Measurements from ENCODE around the gene SLC34A1. TPM values are rescaled to one million over a fixed set of nuclear protein-coding genes. Genes with fewer than 3 reads are reported as not detected.
"Not testable (repeated sequence)": the region's sequence is repeated elsewhere in the genome, so short reads cannot be mapped to it uniquely, and the experiment has no call there.

Gene SLC34A1
- total RNA-seq, 2 experiments from 2014 or later = not detected

- Mint-ChIP-seq H3K4me1 (ENCODE audit: low read depth) (peaks cover 24% of the 10 kb centered on the region), H3K9me3 (no peaks in the 10 kb centered on the region), H3K27ac (no peak overlapping the region), H3K36me3 (ENCODE audit: low read depth) (no peaks in the 10 kb centered on the region), H3K27me3 (ENCODE audit: low read depth) (peaks cover 15% of the 10 kb centered on the region), H3K4me3 (no peak overlapping the region)
- no peak for DNase-seq
- intact Hi-C loops (cut with micrococcal nuclease) = loop anchor here (2.0 kb wide), 1 partner anchor 39 kb away; no protein-coding TSS in a partner anchor
- CTCF ChIA-PET = interaction anchor here (3.9 to 9.9 kb wide), 7 partner anchors 9 to 95 kb away, joined by 21 to 161 read pairs (median 44); partner anchors contain the start of genes GRK6 and PRR7
Observed at GRCh38 chr5:177405805-177406204, 21.6 kb downstream of the SLC34A1 start.

- CTCF ChIA-PET = interaction anchor here (0.7 to 9.9 kb wide), 5 partner anchors 22 to 48 kb away, joined by 3 to 161 read pairs (median 4); partner anchors contain the start of gene PRR7
- Mint-ChIP-seq H3K36me3 (ENCODE audit: low read depth) (no peaks in the 10 kb centered on the region), H3K4me1 (ENCODE audit: low read depth) (peaks cover 25% of the 10 kb centered on the region), H3K4me3 (no peak within 1 kb of the TSS), H3K27ac (no peak within 1 kb of the TSS), H3K27me3 (ENCODE audit: low read depth) (no peaks in the 10 kb centered on the region), H3K9me3 (no peaks in the 10 kb centered on the region)
- intact Hi-C loops (cut with micrococcal nuclease) = no loop called here
- no peak for DNase-seq
Observed at GRCh38 chr5:177409043-177409801, 25.0 kb downstream of the SLC34A1 start, which contains the start of gene F12. TSS of gene F12 (minus strand) at chr5:177409564. CDS start at chr5:177409527, 37 bp downstream.

DNA sequence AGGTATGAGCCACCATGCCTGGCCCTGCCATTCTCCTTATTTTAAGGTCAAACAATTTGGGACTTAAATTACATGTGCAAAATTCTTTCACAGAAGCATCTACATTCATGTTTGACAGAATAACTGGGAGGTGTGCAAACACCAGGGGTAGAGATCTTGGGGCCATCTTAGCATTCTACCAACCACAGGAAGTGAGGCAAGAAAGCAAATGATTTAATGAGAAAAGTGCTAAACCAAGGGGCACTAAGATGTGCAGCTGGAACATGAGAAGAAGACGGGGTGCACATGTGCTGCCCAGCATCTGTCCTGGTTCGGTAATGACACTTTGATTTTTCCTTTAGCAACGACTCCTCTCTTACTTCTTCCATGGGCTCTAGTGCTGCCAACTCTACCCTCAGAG lies 26.3 kb downstream of the SLC34A1 start:
- H3K27ac Mint-ChIP-seq = no peak overlapping the region
- no peaks in the 10 kb centered on the region for H3K36me3 Mint-ChIP-seq (ENCODE audit: low read depth)
- intact Hi-C loops (cut with micrococcal nuclease) = no loop called here
- H3K4me1 Mint-ChIP-seq (ENCODE audit: low read depth) = peaks cover 31% of the 10 kb centered on the region
- CTCF ChIA-PET = interaction anchor here (0.9 to 2.1 kb wide), 2 partner anchors 21 to 91 kb away, joined by 4 to 6 read pairs; no protein-coding TSS in a partner anchor
- no peaks in the 10 kb centered on the region for H3K9me3 Mint-ChIP-seq
- no peak overlapping the region for H3K4me3 Mint-ChIP-seq
- no peak for DNase-seq
- no peaks in the 10 kb centered on the region for H3K27me3 Mint-ChIP-seq (ENCODE audit: low read depth)

DNA sequence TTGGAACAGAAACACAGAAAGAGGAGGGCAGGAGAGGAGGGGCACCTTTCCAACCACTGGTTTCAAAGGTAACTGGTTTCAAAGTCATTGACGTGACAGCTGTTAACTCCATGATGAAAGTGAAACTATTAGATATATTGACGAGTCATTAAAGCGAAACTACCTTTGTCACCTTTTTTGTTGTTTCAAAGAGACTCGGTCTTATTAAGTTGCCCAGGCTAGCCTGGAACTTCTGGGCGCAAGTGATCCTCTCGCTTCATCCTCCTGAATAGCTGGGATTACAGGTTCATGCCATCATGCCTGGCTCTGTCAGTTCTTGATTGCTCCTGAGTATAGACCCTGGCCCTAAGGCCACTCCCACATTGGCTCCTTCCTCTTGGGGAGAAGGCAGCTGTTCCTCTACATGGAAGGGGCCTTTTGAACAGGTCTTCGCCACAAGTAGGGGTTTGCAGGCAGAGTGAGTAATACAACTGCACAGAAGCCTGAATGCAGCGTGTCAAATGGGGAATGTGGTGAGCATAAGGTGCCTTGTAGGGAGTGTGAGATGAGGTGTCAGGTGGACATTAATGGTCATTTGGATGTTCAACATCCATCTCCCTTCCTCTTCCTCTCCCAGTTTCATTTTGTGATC lies 28.5 kb downstream of the SLC34A1 start:
- Mint-ChIP-seq H3K4me1 (ENCODE audit: low read depth) (peaks cover 33% of the 10 kb centered on the region), H3K27ac (no peak overlapping the region), H3K36me3 (ENCODE audit: low read depth) (no peaks in the 10 kb centered on the region), H3K4me3 (no peak overlapping the region), H3K9me3 (no peaks in the 10 kb centered on the region), H3K27me3 (ENCODE audit: low read depth) (no peaks in the 10 kb centered on the region)
- CTCF ChIA-PET = interaction anchor here (0.8 to 0.9 kb wide), 2 partner anchors 8 to 23 kb away, joined by 3 to 5 read pairs; no protein-coding TSS in a partner anchor
- DNase-seq = no peak
- intact Hi-C loops (cut with micrococcal nuclease) = no loop called here

- no peaks in the 10 kb centered on the region for H3K9me3 Mint-ChIP-seq
- no peaks in the 10 kb centered on the region for H3K36me3 Mint-ChIP-seq (ENCODE audit: low read depth)
- CTCF ChIA-PET = interaction anchor here (0.6 to 3.3 kb wide), 8 partner anchors 10 to 105 kb away, joined by 3 to 22 read pairs (median 3); no protein-coding TSS in a partner anchor
- H3K27ac Mint-ChIP-seq = no peak overlapping the region
- intact Hi-C loops (cut with micrococcal nuclease) = no loop called here
- H3K4me3 Mint-ChIP-seq = no peak overlapping the region
- peaks cover 33% of the 10 kb centered on the region for H3K4me1 Mint-ChIP-seq (ENCODE audit: low read depth)
- DNase-seq = no peak
- no peaks in the 10 kb centered on the region for H3K27me3 Mint-ChIP-seq (ENCODE audit: low read depth)
Observed at GRCh38 chr5:177414481-177414880, 30.2 kb downstream of the SLC34A1 start.

GRCh38 chr5:177417081-177417480 lies 32.8 kb downstream of the SLC34A1 start:
- DNase-seq; H3K27me3 Mint-ChIP-seq (ENCODE audit: low read depth); H3K4me3 Mint-ChIP-seq; CTCF ChIA-PET; H3K9me3 Mint-ChIP-seq; H3K36me3 Mint-ChIP-seq (ENCODE audit: low read depth); H3K27ac Mint-ChIP-seq; intact Hi-C loops (cut with micrococcal nuclease): not testable (repeated sequence)
- H3K4me1 Mint-ChIP-seq (ENCODE audit: low read depth) = peaks cover 22% of the 10 kb centered on the region

GRCh38 chr5:177419046-177419445 lies 34.8 kb downstream of the SLC34A1 start:
- H3K4me1 Mint-ChIP-seq (ENCODE audit: low read depth) = peaks cover 11% of the 10 kb centered on the region
- H3K36me3 Mint-ChIP-seq (ENCODE audit: low read depth) = no peaks in the 10 kb centered on the region
- no peak overlapping the region for H3K27ac Mint-ChIP-seq
- CTCF ChIA-PET = interaction anchor here (1.6 kb wide), 1 partner anchor 15 kb away, joined by 5 read pairs; no protein-coding TSS in a partner anchor
- DNase-seq = no peak
- H3K9me3 Mint-ChIP-seq = no peaks in the 10 kb centered on the region
- intact Hi-C loops (cut with micrococcal nuclease) = no loop called here
- H3K27me3 Mint-ChIP-seq (ENCODE audit: low read depth) = no peaks in the 10 kb centered on the region
- no peak overlapping the region for H3K4me3 Mint-ChIP-seq

- CTCF ChIA-PET; H3K27me3 Mint-ChIP-seq (ENCODE audit: low read depth); H3K9me3 Mint-ChIP-seq; H3K36me3 Mint-ChIP-seq (ENCODE audit: low read depth); DNase-seq; H3K4me3 Mint-ChIP-seq; intact Hi-C loops (cut with micrococcal nuclease); H3K4me1 Mint-ChIP-seq (ENCODE audit: low read depth); H3K27ac Mint-ChIP-seq: not testable (repeated sequence)
Observed at GRCh38 chr5:177420472-177420871, 36.2 kb downstream of the SLC34A1 start.

DNA sequence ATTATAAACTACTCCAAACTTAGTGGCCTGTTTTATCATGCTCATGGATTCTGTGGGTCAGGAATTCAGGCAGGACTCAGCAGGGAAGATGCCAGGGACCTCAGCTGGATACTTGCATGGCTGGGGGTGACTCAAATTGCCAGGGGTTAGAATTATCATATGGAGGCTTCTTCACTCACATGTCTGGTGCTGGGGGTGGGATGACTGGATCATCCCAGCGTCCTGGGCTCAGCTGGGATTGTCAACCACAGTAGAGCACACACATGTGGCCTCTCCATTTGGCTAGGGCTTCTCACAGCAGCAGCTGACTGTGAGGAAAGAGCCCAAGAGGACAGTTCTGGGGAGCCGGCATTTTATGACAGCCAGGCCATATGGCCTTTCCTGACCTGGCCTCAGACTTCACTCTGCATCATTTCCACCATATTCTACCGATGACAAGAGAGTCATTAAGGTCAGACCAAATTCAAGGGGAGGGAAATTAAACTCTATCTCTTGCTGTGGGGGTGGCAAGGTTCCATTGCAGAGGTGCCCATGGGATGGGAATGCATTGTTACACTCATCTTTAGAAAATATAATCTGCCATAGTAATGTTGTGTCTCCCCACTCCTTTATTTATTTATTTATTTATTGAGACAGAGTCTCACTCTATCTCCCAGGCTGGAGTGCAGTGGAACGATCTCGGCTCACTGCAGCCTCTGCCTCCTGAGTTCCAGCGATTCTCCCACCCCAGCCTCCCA lies 37.0 kb downstream of the SLC34A1 start:
- H3K27ac Mint-ChIP-seq = no peak overlapping the region
- CTCF ChIA-PET = interaction anchor here (0.6 to 3.4 kb wide), 2 partner anchors 18 to 98 kb away, joined by 3 to 26 read pairs; no protein-coding TSS in a partner anchor
- DNase-seq = no peak
- intact Hi-C loops (cut with micrococcal nuclease) = no loop called here
- no peaks in the 10 kb centered on the region for H3K36me3 Mint-ChIP-seq (ENCODE audit: low read depth)
- no peak overlapping the region for H3K4me3 Mint-ChIP-seq
- no peaks in the 10 kb centered on the region for H3K27me3 Mint-ChIP-seq (ENCODE audit: low read depth)
- H3K4me1 Mint-ChIP-seq (ENCODE audit: low read depth) = peaks cover 6% of the 10 kb centered on the region
- H3K9me3 Mint-ChIP-seq = no peaks in the 10 kb centered on the region

- Mint-ChIP-seq H3K9me3 (no peaks in the 10 kb centered on the region), H3K4me1 (ENCODE audit: low read depth) (peaks cover 10% of the 10 kb centered on the region), H3K27me3 (ENCODE audit: low read depth) (no peaks in the 10 kb centered on the region), H3K36me3 (ENCODE audit: low read depth) (peaks cover 16% of the 10 kb centered on the region), H3K4me3 (no peak overlapping the region), H3K27ac (no peak overlapping the region)
- CTCF ChIA-PET = interaction anchor here (0.9 to 3.6 kb wide), 4 partner anchors 20 to 111 kb away, joined by 3 to 26 read pairs (median 8); no protein-coding TSS in a partner anchor
- no peak for DNase-seq
- intact Hi-C loops (cut with micrococcal nuclease) = no loop called here
Observed at GRCh38 chr5:177423671-177424070, 39.4 kb downstream of the SLC34A1 start.

GRCh38 chr5:177425196-177425800 lies 41.1 kb downstream of the SLC34A1 start:
- DNase-seq = no peak
- peak overlapping the region; percentile 95 for H3K27ac Mint-ChIP-seq
- intact Hi-C loops (cut with micrococcal nuclease) = loop anchor here (5.0 kb wide), 2 partner anchors 888 to 1038 kb away; partner anchors contain the start of genes HIGD2A, NOP16 and RNF44
- H3K4me3 Mint-ChIP-seq = peak overlapping the region; percentile 88
- peaks cover 32% of the 10 kb centered on the region for H3K36me3 Mint-ChIP-seq (ENCODE audit: low read depth)
- no peaks in the 10 kb centered on the region for H3K27me3 Mint-ChIP-seq (ENCODE audit: low read depth)
- peaks cover 26% of the 10 kb centered on the region for H3K4me1 Mint-ChIP-seq (ENCODE audit: low read depth)
- H3K9me3 Mint-ChIP-seq = no peaks in the 10 kb centered on the region
- CTCF ChIA-PET = interaction anchor here (1.1 to 10.3 kb wide), 7 partner anchors 12 to 35 kb away, joined by 3 to 111 read pairs (median 4); no protein-coding TSS in a partner anchor
